ENCODE data around the gene FALEC. TPM values are rescaled to one million over a fixed set of nuclear protein-coding genes. Genes with fewer than 3 reads are reported as not detected.

Gene FALEC
- total RNA-seq, 1 experiment from 2014 or later: 1.0 TPM

- in situ Hi-C loops (cut with HindIII; ENCODE audit: low pct_unique_long_range_greater_than_20kb, low sequenced_read_pairs): no loop called here
Measured at GRCh38 chr1:150561254-150561973, 45.9 kb downstream of the FALEC start.

DNA sequence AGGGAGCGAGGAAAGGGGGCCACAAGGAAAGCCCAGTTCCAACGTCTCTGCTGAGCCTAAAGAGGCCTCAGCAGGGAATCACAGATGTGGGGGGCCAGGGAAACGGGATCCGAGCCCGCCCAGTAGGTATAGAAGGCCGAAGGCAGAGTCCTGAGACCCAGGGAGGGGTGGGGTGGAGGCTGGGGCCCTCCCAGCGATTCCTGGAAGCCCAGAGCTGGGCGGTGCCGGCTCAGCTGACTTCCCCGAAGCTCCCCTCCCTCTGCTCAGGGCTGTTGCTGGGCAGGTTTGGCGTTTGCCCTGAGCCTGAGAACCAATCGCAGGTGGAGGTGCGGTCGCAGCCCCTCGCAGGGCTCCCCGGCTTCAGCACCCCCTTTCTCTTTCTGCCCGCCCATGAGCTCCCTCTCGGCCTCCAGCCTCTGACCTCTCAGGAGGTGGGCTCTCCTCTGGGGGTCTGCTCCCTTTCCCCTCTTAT is 46.5 kb downstream of the FALEC start:
- Histone ChIP-seq H3K4me3 (ENCODE audit: low read depth in 2 of 2, low read length in 2 of 2) (peak overlapping the region; percentile 48 to 69), H3K36me3 (ENCODE audit: control insufficient read depth, insufficient read depth, low read length) (no peaks in the 10 kb centered on the region), H3K27ac (ENCODE audit: low read length) (peak overlapping the region; percentile 98), H3K9me3 (ENCODE audit: control insufficient read depth, insufficient read depth, low read depth, low read length) (no peaks in the 10 kb centered on the region), H3K4me1 (ENCODE audit: control insufficient read depth, insufficient read depth, low read length) (peaks cover 58% of the 10 kb centered on the region), H3K27me3 (ENCODE audit: control insufficient read depth, insufficient read depth, low read length) (no peaks in the 10 kb centered on the region)
- BruUV-seq (replicated peaks): no TSS peak
- in situ Hi-C loops (cut with HindIII; ENCODE audit: low pct_unique_long_range_greater_than_20kb, low sequenced_read_pairs) (no loop called here), intact Hi-C loops (cut with micrococcal nuclease; ENCODE audit: unreplicated experiment) (loop anchor here (5.0 kb wide), 2 partner anchors 60 to 250 kb away; no protein-coding TSS in a partner anchor)
- DNase-seq (ENCODE audit: low read depth, low spot score): no peak
- ChIA-PET CTCF (interaction anchor here (0.5 to 1.7 kb wide), 5 partner anchors 14 to 361 kb away, joined by 3 to 12 read pairs (median 6); no protein-coding TSS in a partner anchor), POLR2A (interaction anchor here (0.5 to 2.4 kb wide), 6 partner anchors 8 to 56 kb away, joined by 3 to 13 read pairs (median 4); partner anchors contain the start of gene MCL1)
- peak; percentile 75 for ATAC-seq
- TF ChIP-seq SIN3A (IDR thresholded peaks at IDR 0.05; ENCODE audit: borderline replicate concordance, insufficient read depth, low read depth, low read length): no peak; the same call in 1 of the 2 replicates
- TF ChIP-seq POLR2AphosphoS5 (IDR thresholded peaks at IDR 0.05; ENCODE audit: low read depth, low read length): peak; percentile 83
- no peak for TF ChIP-seq CTCF (IDR thresholded peaks at IDR 0.05)
- TF ChIP-seq, protein P1, sequence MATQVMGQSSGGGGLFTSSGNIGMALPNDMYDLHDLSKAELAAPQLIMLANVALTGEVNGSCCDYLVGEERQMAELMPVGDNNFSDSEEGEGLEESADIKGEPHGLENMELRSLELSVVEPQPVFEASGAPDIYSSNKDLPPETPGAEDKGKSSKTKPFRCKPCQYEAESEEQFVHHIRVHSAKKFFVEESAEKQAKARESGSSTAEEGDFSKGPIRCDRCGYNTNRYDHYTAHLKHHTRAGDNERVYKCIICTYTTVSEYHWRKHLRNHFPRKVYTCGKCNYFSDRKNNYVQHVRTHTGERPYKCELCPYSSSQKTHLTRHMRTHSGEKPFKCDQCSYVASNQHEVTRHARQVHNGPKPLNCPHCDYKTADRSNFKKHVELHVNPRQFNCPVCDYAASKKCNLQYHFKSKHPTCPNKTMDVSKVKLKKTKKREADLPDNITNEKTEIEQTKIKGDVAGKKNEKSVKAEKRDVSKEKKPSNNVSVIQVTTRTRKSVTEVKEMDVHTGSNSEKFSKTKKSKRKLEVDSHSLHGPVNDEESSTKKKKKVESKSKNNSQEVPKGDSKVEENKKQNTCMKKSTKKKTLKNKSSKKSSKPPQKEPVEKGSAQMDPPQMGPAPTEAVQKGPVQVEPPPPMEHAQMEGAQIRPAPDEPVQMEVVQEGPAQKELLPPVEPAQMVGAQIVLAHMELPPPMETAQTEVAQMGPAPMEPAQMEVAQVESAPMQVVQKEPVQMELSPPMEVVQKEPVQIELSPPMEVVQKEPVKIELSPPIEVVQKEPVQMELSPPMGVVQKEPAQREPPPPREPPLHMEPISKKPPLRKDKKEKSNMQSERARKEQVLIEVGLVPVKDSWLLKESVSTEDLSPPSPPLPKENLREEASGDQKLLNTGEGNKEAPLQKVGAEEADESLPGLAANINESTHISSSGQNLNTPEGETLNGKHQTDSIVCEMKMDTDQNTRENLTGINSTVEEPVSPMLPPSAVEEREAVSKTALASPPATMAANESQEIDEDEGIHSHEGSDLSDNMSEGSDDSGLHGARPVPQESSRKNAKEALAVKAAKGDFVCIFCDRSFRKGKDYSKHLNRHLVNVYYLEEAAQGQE (IDR thresholded peaks at IDR 0.05; ENCODE audit: insufficient read depth in 1 of 2, low read depth in 2 of 2, low read length in 1 of 2): no peak
- no peak for TF ChIP-seq TCF7L2 (IDR thresholded peaks at IDR 0.05; ENCODE audit: low read depth, low read length)

More at GRCh38 chr1:150561254-150561973, 45.9 kb downstream of the FALEC start:
- H3K36me3 ChIP-seq (ENCODE audit: control insufficient read depth, insufficient read depth, low read length): no peaks in the 10 kb centered on the region
- peak; percentile 91 for ATAC-seq
- TF ChIP-seq CTCF (IDR thresholded peaks at IDR 0.05) (peak; percentile 61; the same call in 1 of the 2 replicates), POLR2AphosphoS5 (IDR thresholded peaks at IDR 0.05; ENCODE audit: low read depth, low read length) (peak; percentile 28), TCF7L2 (IDR thresholded peaks at IDR 0.05; ENCODE audit: low read depth, low read length) (no peak), SIN3A (IDR thresholded peaks at IDR 0.05; ENCODE audit: borderline replicate concordance, insufficient read depth, low read depth, low read length) (no peak)
- TF ChIP-seq, protein P1 (IDR thresholded peaks at IDR 0.05; ENCODE audit: insufficient read depth in 1 of 2, low read depth in 2 of 2, low read length in 1 of 2): no peak
- H3K4me1 ChIP-seq (ENCODE audit: control insufficient read depth, insufficient read depth, low read length): peaks cover 52% of the 10 kb centered on the region
- H3K4me3 ChIP-seq (ENCODE audit: low read depth in 2 of 2, low read length in 2 of 2): peak overlapping the region; percentile 48 to 69
- no peak for DNase-seq (ENCODE audit: low read depth, low spot score)
- POLR2A ChIA-PET: interaction anchor here (0.5 to 2.4 kb wide), 6 partner anchors 10 to 415 kb away, joined by 3 to 13 read pairs (median 6); no protein-coding TSS in a partner anchor
- TSS peak; percentile 97 for BruUV-seq (replicated peaks)
- intact Hi-C loops (cut with micrococcal nuclease; ENCODE audit: unreplicated experiment): loop anchor here (5.0 kb wide), 2 partner anchors 61 to 251 kb away; no protein-coding TSS in a partner anchor
- CTCF ChIA-PET: interaction anchor here (0.6 to 2.3 kb wide), 11 partner anchors 11 to 361 kb away, joined by 3 to 12 read pairs (median 5); partner anchors contain the start of genes ENSA and MCL1
- H3K9me3 ChIP-seq (ENCODE audit: control insufficient read depth, insufficient read depth, low read depth, low read length): no peaks in the 10 kb centered on the region
- H3K27me3 ChIP-seq (ENCODE audit: control insufficient read depth, insufficient read depth, low read length): no peaks in the 10 kb centered on the region
- H3K27ac ChIP-seq (ENCODE audit: low read length): peak overlapping the region; percentile 98
